ENCODE measurements around the gene EPN2. TPM values are rescaled to one million over a fixed set of nuclear protein-coding genes. Genes with fewer than 3 reads are reported as not detected.

The EPN2 gene
- total RNA-seq, 1 donor from 2014 or later = 74.5 TPM

GRCh38 chr17:19244781-19245180 lies 7.6 kb downstream of the EPN2 start:
- Mint-ChIP-seq H3K9me3 (ENCODE audit: unreplicated experiment) (no peaks in the 10 kb centered on the region), H3K4me1 (ENCODE audit: unreplicated experiment) (peaks cover 50% of the 10 kb centered on the region), H3K27ac (ENCODE audit: unreplicated experiment) (no peak overlapping the region), H3K27me3 (ENCODE audit: unreplicated experiment) (peaks cover 5% of the 10 kb centered on the region), H3K36me3 (ENCODE audit: low read depth, unreplicated experiment) (peaks cover 10% of the 10 kb centered on the region), H3K4me3 (ENCODE audit: unreplicated experiment) (no peak overlapping the region)
- no peak for DNase-seq (ENCODE audit: low spot score)
- no peak for TF ChIP-seq CTCF (IDR thresholded peaks at IDR 0.05; ENCODE audit: unreplicated experiment)

GRCh38 chr17:19247473-19247872 lies 10.3 kb downstream of the EPN2 start:
- Mint-ChIP-seq H3K27ac (ENCODE audit: unreplicated experiment) (peak overlapping the region; percentile 1), H3K4me3 (ENCODE audit: unreplicated experiment) (no peak overlapping the region), H3K36me3 (ENCODE audit: low read depth, unreplicated experiment) (peaks cover 4% of the 10 kb centered on the region), H3K9me3 (ENCODE audit: unreplicated experiment) (no peaks in the 10 kb centered on the region), H3K4me1 (ENCODE audit: unreplicated experiment) (peaks cover 38% of the 10 kb centered on the region), H3K27me3 (ENCODE audit: unreplicated experiment) (peaks cover 5% of the 10 kb centered on the region)
- DNase-seq (ENCODE audit: low spot score) = no peak
- no peak for TF ChIP-seq CTCF (IDR thresholded peaks at IDR 0.05; ENCODE audit: unreplicated experiment)

GRCh38 chr17:19248151-19248927 lies 11.2 kb downstream of the EPN2 start:
- Mint-ChIP-seq H3K9me3 (ENCODE audit: unreplicated experiment) (no peaks in the 10 kb centered on the region), H3K4me3 (ENCODE audit: unreplicated experiment) (peak overlapping the region; percentile 33), H3K4me1 (ENCODE audit: unreplicated experiment) (peaks cover 32% of the 10 kb centered on the region), H3K36me3 (ENCODE audit: low read depth, unreplicated experiment) (peaks cover 9% of the 10 kb centered on the region), H3K27me3 (ENCODE audit: unreplicated experiment) (peaks cover 6% of the 10 kb centered on the region), H3K27ac (ENCODE audit: unreplicated experiment) (peak overlapping the region; percentile 68)
- no peak for DNase-seq (ENCODE audit: low spot score)
- TF ChIP-seq CTCF (IDR thresholded peaks at IDR 0.05; ENCODE audit: unreplicated experiment) = no peak

GRCh38 chr17:19248928-19249574 lies 11.9 kb downstream of the EPN2 start:
- Mint-ChIP-seq H3K36me3 (ENCODE audit: low read depth, unreplicated experiment) (peaks cover 9% of the 10 kb centered on the region), H3K4me3 (ENCODE audit: unreplicated experiment) (peak overlapping the region; percentile 33), H3K9me3 (ENCODE audit: unreplicated experiment) (no peaks in the 10 kb centered on the region), H3K27ac (ENCODE audit: unreplicated experiment) (peak overlapping the region; percentile 68), H3K4me1 (ENCODE audit: unreplicated experiment) (peaks cover 36% of the 10 kb centered on the region), H3K27me3 (ENCODE audit: unreplicated experiment) (peaks cover 6% of the 10 kb centered on the region)
- TF ChIP-seq CTCF (IDR thresholded peaks at IDR 0.05; ENCODE audit: unreplicated experiment) = no peak
- no peak for DNase-seq (ENCODE audit: low spot score)

- Mint-ChIP-seq H3K4me3 (ENCODE audit: unreplicated experiment) (no peak overlapping the region), H3K27ac (ENCODE audit: unreplicated experiment) (peak overlapping the region; percentile 64), H3K4me1 (ENCODE audit: unreplicated experiment) (peaks cover 39% of the 10 kb centered on the region), H3K36me3 (ENCODE audit: low read depth, unreplicated experiment) (peaks cover 9% of the 10 kb centered on the region), H3K27me3 (ENCODE audit: unreplicated experiment) (peaks cover 8% of the 10 kb centered on the region), H3K9me3 (ENCODE audit: unreplicated experiment) (no peaks in the 10 kb centered on the region)
- DNase-seq (ENCODE audit: low spot score) = no peak
- TF ChIP-seq CTCF (IDR thresholded peaks at IDR 0.05; ENCODE audit: unreplicated experiment) = no peak
Observed at GRCh38 chr17:19249681-19250080, 12.5 kb downstream of the EPN2 start.
